ENCODE data around the gene CDH6. TPM values are rescaled to one million over a fixed set of nuclear protein-coding genes. Genes with fewer than 3 reads are reported as not detected.

The CDH6 gene
- total and polyA plus RNA-seq, 10 of the 15 experiments (the other 5 are each of a cell fraction or from before 2014, with no cell fraction given), result 0.01 TPM; not detected in 9

GRCh38 chr5:31225118-31225517, 31.6 kb downstream of the CDH6 start:
- Histone ChIP-seq H3K36me3 (ENCODE audit: control insufficient read depth in 2 of 2, insufficient read depth in 2 of 2, low read length in 1 of 2) (no peaks in the 10 kb centered on the region), H4K20me1 (ENCODE audit: control insufficient read depth, insufficient read depth) (no peaks in the 10 kb centered on the region), H3K9ac (ENCODE audit: control insufficient read depth, insufficient read depth, low read length) (no peak overlapping the region), H3K9me3 (replicated peaks; ENCODE audit: control insufficient read depth, insufficient read depth, low read length) (no peaks in the 10 kb centered on the region), H3K27me3 (replicated peaks in 1 of 2; ENCODE audit: control insufficient read depth in 2 of 2, insufficient read depth in 2 of 2, low read length in 1 of 2) (no peaks in the 10 kb centered on the region), H3K4me1 (ENCODE audit: control insufficient read depth, insufficient read depth, low read length) (no peaks in the 10 kb centered on the region), H3K4me3 (no peak overlapping the region), H2AFZ (ENCODE audit: control insufficient read depth, low read depth, low read length) (no peak overlapping the region), H3K79me2 (ENCODE audit: control insufficient read depth, insufficient read depth, low read length) (no peaks in the 10 kb centered on the region), H3K27ac (ENCODE audit: control insufficient read depth, insufficient read depth) (no peak overlapping the region), H3K4me2 (ENCODE audit: control insufficient read depth, insufficient read depth) (no peak overlapping the region)
- 51% methylated on average over 5 of the region's 5 CpGs for WGBS (ENCODE audit: insufficient coverage, insufficient replicate concordance, low lambda C conversion rate, missing lambda C conversion rate)
- FAIRE-seq, result no peak
- in situ Hi-C loops (cut with MboI), result loop anchor here (25.0 kb wide), 1 partner anchor 1188 kb away; no protein-coding TSS in a partner anchor
- no peak for ATAC-seq
- ChIA-PET RAD21 (ENCODE audit: unreplicated experiment) (no interaction called here), SMC1A (ENCODE audit: uncharacterized antibody, unreplicated experiment) (no interaction called here), POLR2A (no interaction called here), CTCF (no interaction called here)
- DNase-seq (ENCODE audit: low read depth, low spot score), result no peak
- intact Hi-C loops (cut with micrococcal nuclease; ENCODE audit: unreplicated experiment), result no loop called here
- BruUV-seq (replicated peaks), result no TSS peak
- TF ChIP-seq ELK1 (IDR thresholded peaks at IDR 0.05; ENCODE audit: low read depth, low read length), result no peak
- no peak for TF ChIP-seq RCOR1 (conservative IDR thresholded peaks at IDR 0.05; ENCODE audit: low read depth, low read length)
- no peak for TF ChIP-seq POLR2AphosphoS5 (IDR thresholded peaks at IDR 0.05; ENCODE audit: low read length)
- TF ChIP-seq RELA (IDR thresholded peaks at IDR 0.05; ENCODE audit: borderline replicate concordance, partially characterized antibody), result no peak
- TF ChIP-seq EP300 (IDR thresholded peaks at IDR 0.05; ENCODE audit: borderline replicate concordance in 1 of 2, control insufficient read depth in 1 of 2, low read depth in 2 of 2, low read length in 2 of 2), result no peak
- TF ChIP-seq MTA3 (IDR thresholded peaks at IDR 0.05; ENCODE audit: borderline replicate concordance, low read length), result no peak
- TF ChIP-seq IKZF2 (IDR thresholded peaks at IDR 0.05), result no peak
- TF ChIP-seq STAT3 (IDR thresholded peaks at IDR 0.05; ENCODE audit: low read depth, low read length), result no peak
- no peak for TF ChIP-seq ZBTB11 (CRISPR knock-in tag; IDR thresholded peaks at IDR 0.05)
- no peak for TF ChIP-seq POLR2A (IDR thresholded peaks at IDR 0.05; ENCODE audit: low read depth, low read length)
- no peak for TF ChIP-seq FOXM1 (IDR thresholded peaks at IDR 0.05; ENCODE audit: low read depth, low read length)
- TF ChIP-seq MTA2 (IDR thresholded peaks at IDR 0.05; ENCODE audit: low read depth), result no peak
- no peak for TF ChIP-seq ZZZ3 (IDR thresholded peaks at IDR 0.05; ENCODE audit: control insufficient read depth, insufficient read length, low read depth)
- TF ChIP-seq PKNOX1 (IDR thresholded peaks at IDR 0.05), result no peak
- no peak for TF ChIP-seq ZNF622 (IDR thresholded peaks at IDR 0.05)
- no peak for TF ChIP-seq HDAC2 (IDR thresholded peaks at IDR 0.05)
- no peak for TF ChIP-seq RELB (IDR thresholded peaks at IDR 0.05; ENCODE audit: low read depth)
